OCI-LY1 (cell line): Measurements from ENCODE around the gene HOXA9.

ENCODE experiments used
- EZH2 ChIP-seq: fragments of 200-600 bp; sonication (generic), shearing (Covaris generic); IDR thresholded peaks from 2 replicates; pipeline ENCODE4 v1.8.0; 2017; ENCODE audit warnings: borderline replicate concordance, mixed run types, mild to moderate bottlenecking, antibody characterized with exemption, low read length, moderate library complexity, mixed read lengths
- TF ChIP-seq, protein P1 (sequence below): fragments of 200-600 bp; sonication (generic), shearing (Covaris generic); IDR thresholded peaks from 2 replicates; pipeline ENCODE4 v1.5.1; 2017; ENCODE audit warnings: mild to moderate bottlenecking, antibody characterized with exemption, low read length, moderate library complexity, mixed read lengths

DNA sequence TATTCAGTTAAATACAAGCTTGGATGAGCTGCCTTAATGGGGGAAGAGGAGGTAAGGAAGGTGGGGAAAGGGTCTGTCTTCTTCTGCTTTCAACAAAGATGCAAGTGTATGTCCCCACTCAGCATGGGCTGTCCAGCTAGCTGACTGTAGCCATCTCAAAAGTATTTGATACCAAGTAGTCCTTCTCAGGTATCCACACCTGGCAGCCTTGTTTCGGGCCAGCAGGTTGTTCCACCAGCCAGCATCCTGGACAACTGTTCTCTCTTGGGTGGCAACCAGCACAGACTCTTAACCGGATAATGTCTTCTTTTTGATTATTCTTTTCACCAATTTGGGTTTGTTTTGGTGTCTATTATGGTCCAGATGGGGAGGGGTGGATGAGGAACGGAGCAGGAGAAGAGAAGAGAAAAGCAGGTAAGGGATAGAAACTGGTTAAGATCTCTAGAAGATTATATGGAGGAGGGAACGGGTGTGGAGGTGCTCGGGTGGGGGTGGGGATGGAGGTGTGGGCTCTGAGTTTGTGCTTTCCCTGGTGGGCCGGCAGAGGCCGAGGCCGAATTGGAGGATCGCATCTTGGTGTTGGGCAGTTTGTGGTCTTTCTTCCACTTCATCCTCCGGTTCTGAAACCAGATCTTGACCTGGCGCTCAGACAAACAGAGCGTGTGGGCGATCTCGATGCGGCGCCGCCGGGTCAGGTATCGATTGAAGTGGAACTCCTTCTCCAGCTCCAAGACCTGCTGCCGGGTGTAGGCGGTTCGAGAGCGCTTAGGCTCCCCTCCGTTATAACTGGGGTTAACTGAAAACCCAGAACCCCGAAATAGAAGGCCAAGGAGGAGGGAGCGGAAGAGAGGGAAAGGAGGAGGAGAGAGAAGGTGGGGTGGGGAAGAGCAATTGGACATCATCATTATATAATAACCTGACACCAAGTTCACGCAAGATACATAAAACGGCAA is 36.3 kb downstream of the HOXA9 start:
- TF ChIP-seq, protein P1, sequence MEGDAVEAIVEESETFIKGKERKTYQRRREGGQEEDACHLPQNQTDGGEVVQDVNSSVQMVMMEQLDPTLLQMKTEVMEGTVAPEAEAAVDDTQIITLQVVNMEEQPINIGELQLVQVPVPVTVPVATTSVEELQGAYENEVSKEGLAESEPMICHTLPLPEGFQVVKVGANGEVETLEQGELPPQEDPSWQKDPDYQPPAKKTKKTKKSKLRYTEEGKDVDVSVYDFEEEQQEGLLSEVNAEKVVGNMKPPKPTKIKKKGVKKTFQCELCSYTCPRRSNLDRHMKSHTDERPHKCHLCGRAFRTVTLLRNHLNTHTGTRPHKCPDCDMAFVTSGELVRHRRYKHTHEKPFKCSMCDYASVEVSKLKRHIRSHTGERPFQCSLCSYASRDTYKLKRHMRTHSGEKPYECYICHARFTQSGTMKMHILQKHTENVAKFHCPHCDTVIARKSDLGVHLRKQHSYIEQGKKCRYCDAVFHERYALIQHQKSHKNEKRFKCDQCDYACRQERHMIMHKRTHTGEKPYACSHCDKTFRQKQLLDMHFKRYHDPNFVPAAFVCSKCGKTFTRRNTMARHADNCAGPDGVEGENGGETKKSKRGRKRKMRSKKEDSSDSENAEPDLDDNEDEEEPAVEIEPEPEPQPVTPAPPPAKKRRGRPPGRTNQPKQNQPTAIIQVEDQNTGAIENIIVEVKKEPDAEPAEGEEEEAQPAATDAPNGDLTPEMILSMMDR, result no peak
- no peak for TF ChIP-seq EZH2
